ENCODE data around the gene CHTOP.

CHTOP gene

DNA sequence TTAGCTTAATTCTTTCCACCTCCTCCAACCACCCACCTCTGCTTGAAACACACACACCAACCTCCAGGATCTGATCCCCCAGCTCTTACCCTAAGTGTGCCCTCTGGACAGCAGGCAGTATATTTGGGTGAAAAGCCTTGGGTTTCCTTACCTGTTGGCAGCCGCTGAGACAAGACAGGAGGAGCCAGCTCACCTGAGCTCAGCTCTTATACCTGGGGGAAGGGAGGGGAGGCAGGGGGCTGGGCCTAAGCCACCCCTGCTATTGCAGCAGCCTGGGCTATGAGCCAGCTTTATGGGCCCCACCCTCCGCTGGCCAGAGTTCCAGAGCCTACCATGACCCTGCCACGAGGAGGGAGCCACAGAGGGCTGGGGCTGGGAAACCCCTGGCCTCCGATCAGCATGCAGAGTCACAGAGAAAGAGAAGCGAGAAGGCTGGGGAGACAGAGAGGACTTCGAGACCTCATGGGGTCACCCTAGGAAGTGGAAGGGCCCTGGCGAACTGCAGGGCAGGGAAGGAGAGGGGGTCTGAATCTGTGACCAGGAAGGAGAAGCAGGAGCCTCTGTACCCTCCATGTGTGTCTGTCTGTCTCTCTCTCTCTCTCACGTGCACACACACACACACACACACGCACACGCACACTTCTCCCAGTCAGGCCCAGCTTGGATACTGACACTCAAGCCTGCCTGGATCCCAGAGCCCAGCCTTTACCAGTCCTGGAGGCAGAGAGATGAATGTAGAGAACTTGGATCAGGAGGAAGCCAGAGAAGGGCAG is 17.5 kb upstream of the CHTOP start, which contains the start of gene S100A14:
Gene S100A14, minus strand, starts transcription at position 182 of the 773 bp plus-strand sequence. CDS start 467 bp downstream, outside the sequence.
- in situ Hi-C loops (cut with HindIII; ENCODE audit: low pct_unique_long_range_greater_than_20kb, low sequenced_read_pairs): no loop called here
- no peak for DNase-seq (ENCODE audit: low read depth in 1 of 2, low spot score in 1 of 2)
- no peak for TF ChIP-seq JUND (IDR thresholded peaks at IDR 0.05; ENCODE audit: low read depth)

DNA sequence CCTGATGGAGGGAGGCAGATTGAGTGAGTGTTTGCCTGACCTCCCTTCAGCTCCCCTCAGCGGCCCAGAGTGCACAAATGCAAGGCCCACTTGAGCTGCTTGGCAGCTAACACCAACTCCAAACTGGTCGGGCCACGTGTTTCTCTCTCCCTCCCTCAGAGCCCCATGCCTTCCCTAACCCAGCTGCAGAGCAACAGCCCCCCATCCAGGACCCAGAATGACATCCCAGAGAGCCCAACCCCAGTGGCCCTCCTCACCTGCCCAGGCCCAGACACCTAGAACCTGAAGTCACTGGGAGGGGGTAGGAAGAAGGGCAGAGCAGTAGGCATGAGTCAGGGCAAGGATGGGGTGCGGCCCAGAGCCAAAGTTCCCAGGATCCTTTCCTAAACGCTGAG is 17.0 kb upstream of the CHTOP start:
- DNase-seq (ENCODE audit: low read depth in 1 of 2, low spot score in 1 of 2): no peak
- in situ Hi-C loops (cut with HindIII; ENCODE audit: low pct_unique_long_range_greater_than_20kb, low sequenced_read_pairs): no loop called here
- no peak for TF ChIP-seq JUND (IDR thresholded peaks at IDR 0.05; ENCODE audit: low read depth)

- DNase-seq (ENCODE audit: low read depth in 1 of 2, low spot score in 1 of 2): no peak
- in situ Hi-C loops (cut with HindIII; ENCODE audit: low pct_unique_long_range_greater_than_20kb, low sequenced_read_pairs): no loop called here
- TF ChIP-seq JUND (IDR thresholded peaks at IDR 0.05; ENCODE audit: low read depth): no peak
Measured at GRCh38 chr1:153617663-153618062, 16.2 kb upstream of the CHTOP start.

DNA sequence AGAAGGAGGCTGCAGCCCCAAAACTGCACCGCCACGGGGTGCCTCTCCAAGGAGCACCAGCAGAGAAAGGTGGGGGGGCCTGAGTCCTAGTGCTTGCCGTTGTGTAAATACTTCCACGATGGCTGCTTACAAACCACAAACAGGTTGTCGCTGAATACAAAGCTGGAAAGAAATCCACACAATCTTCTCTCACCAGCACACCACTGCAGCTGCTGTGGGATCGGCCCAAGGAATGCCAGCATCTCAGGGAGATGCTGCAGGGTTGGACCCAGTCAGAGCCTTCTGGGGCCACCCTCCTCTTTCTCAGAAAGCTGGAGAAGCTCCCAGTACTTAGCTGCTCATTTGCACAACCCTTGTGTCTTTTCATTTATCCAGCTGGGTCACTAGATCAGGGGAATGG is 14.7 kb upstream of the CHTOP start:
- DNase-seq (ENCODE audit: low read depth in 1 of 2, low spot score in 1 of 2): no peak
- no peak for TF ChIP-seq JUND (IDR thresholded peaks at IDR 0.05; ENCODE audit: low read depth)
- in situ Hi-C loops (cut with HindIII; ENCODE audit: low pct_unique_long_range_greater_than_20kb, low sequenced_read_pairs): no loop called here

DNA sequence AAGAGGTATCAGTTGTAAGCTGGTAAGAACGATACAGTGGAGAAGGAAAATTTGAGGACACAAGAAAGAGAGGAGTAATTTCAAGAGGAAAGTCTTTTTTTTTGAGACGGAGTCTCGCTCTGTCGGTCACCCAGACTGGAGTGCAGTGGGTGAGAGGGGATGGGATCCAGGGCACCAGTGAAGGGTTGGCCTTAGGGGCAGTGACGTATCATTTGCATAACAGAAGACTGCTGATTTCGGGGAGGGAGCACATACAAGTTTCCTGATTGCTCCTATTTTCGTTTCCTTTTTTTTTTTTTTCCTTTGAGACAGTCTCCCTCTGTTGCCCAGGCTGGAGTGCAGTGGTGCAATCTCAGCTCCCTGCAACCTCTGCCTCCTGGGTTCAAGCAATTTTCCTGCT is 10.8 kb upstream of the CHTOP start:
- no peak for DNase-seq (ENCODE audit: low read depth in 1 of 2, low spot score in 1 of 2)
- no peak for TF ChIP-seq JUND (IDR thresholded peaks at IDR 0.05; ENCODE audit: low read depth)
- in situ Hi-C loops (cut with HindIII; ENCODE audit: low pct_unique_long_range_greater_than_20kb, low sequenced_read_pairs): no loop called here

GRCh38 chr1:153624965-153625611 is 8.8 kb upstream of the CHTOP start:
- no peak for TF ChIP-seq JUND (IDR thresholded peaks at IDR 0.05; ENCODE audit: low read depth)
- in situ Hi-C loops (cut with HindIII; ENCODE audit: low pct_unique_long_range_greater_than_20kb, low sequenced_read_pairs): no loop called here
- DNase-seq (ENCODE audit: low read depth in 1 of 2, low spot score in 1 of 2): no peak

DNA sequence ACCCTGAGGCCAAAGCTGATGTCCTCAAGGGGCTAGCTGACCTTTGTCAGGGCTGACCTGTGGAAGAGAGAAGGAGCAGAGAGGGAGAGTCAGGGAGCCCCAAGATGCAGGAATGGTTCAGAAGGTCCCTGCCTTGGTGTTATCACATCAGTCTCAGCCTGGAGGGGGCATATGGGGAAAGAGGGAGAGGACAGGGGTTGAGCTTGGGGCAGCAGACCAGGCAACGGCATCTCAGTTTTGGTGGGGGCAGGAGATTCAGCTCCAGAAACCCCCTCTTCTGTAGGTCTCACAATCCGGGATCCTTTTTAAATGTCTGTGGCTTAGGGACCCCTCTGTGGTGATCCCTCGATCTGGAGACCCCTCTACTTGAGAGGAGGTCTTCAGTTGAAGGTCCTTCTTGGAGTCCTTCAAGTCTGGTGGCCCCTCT is 7.4 kb upstream of the CHTOP start:
- DNase-seq (ENCODE audit: low read depth in 1 of 2, low spot score in 1 of 2): no peak
- in situ Hi-C loops (cut with HindIII; ENCODE audit: low pct_unique_long_range_greater_than_20kb, low sequenced_read_pairs): no loop called here
- no peak for TF ChIP-seq JUND (IDR thresholded peaks at IDR 0.05; ENCODE audit: low read depth)

DNA sequence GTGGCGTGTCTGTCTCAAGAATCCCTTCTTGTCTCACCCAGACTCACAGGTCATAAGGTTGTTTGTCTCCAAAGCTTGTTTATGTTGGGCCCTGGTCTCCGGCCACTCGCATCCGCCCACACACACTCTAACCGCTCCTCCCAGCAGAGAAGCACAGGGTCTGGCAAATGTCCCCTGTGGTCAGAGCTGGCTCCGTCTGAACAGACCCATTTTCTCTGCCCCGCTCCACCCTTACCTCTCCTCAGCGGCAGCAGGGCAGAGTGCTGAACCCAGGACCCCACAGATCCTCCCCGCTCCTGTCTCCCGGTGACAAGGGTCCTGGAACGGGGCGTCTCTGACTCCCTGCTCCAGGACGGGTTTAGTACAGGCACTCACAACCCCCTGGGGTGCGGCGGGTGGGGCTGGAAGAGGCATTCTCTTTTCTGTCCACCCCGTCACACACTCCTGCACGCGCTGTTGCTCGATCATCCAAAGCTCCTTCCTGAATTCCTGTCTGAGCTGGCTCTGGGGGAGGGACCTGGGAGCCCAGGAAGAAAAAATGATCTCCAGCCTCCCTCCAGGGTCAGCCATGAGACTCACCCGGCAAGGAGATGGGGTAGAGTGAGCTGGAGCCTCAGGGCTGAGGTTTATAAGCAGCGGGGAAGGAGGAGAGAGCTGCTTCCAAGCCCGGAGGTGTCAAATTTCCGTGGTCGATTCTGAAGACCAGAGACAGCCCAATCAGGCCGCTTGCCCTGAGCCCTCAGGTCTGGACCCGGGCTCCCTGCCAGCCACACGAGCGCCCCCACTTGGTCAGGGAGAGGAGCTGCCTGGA is 6.8 kb upstream of the CHTOP start, which contains the start of gene S100A13:
Gene S100A13, minus strand, starts transcription at position 602 of the 811 bp plus-strand sequence. CDS start 1,033 bp downstream, outside the sequence.
- TF ChIP-seq JUND (IDR thresholded peaks at IDR 0.05; ENCODE audit: low read depth): no peak
- in situ Hi-C loops (cut with HindIII; ENCODE audit: low pct_unique_long_range_greater_than_20kb, low sequenced_read_pairs): no loop called here

GRCh38 chr1:153627715-153628626 is 5.9 kb upstream of the CHTOP start, which contains the start of gene S100A1:
TSS of gene S100A1 (plus strand) at chr1:153628434. CDS start at chr1:153630522, 2,088 bp downstream.
- DNase-seq (ENCODE audit: low read depth in 1 of 2, low spot score in 1 of 2): peak in 1 of 2 experiments; percentile 85
- in situ Hi-C loops (cut with HindIII; ENCODE audit: low pct_unique_long_range_greater_than_20kb, low sequenced_read_pairs): no loop called here
- no peak for TF ChIP-seq JUND (IDR thresholded peaks at IDR 0.05; ENCODE audit: low read depth)

More for the DNA sequence above, 6.8 kb upstream of the CHTOP start, which contains the start of gene S100A13:
- DNase-seq (ENCODE audit: low read depth in 1 of 2, low spot score in 1 of 2): peak; percentile 70 to 96

DNA sequence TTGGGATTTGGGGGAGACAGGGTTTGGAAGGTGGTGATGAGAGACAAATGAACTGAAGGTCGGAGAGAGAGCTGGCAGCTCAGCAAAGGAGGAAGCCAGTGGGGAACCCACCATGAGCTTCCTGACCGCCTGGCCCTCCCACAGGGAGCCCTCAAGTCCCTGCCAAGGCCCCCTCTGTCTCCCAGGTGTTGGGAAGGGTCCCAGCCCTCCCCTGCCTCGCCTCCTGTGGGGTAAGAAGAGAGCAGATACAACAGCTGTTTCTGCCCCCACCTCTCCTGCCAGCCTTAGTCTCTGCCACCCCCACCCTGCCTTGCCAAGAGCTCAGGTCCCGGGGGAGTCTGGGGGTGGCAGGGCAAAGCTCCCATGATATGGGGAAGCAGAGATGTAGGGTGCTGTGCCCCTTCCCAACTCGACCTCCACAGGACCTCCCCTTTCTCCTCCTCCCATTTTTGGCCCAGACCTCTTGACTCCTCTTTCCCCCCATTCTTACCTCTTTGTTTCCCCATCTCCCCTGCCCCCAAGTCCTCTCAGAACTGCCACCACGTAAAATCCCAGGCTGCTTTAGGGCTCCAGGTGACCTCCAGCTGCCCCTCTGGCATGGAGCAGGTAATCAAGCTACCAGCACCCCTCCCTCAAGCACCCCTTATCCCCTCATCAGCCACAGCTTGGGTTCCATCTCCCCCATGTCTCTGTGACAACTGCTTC is 5.1 kb upstream of the CHTOP start:
- DNase-seq (ENCODE audit: low read depth in 1 of 2, low spot score in 1 of 2): no peak
- no peak for TF ChIP-seq JUND (IDR thresholded peaks at IDR 0.05; ENCODE audit: low read depth)
- in situ Hi-C loops (cut with HindIII; ENCODE audit: low pct_unique_long_range_greater_than_20kb, low sequenced_read_pairs): no loop called here

DNA sequence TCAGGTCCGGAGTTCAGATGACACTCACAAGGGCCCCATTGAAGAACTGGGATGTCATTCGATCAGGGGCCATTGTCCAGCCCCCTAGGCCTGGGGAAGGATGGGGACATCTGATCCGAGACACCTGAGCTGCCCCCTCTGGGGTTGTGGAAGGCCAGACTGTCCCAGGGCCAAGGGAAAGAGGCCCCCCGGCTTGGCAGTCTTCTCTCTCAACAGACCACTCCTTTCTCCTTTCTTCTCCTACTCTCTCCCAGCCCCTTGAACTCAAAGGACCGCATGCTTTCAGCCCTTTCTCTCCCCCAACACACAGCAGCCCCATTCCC is 4.6 kb upstream of the CHTOP start:
- no peak for DNase-seq (ENCODE audit: low read depth in 1 of 2, low spot score in 1 of 2)

More for the DNA sequence above, 4.6 kb upstream of the CHTOP start:
- in situ Hi-C loops (cut with HindIII; ENCODE audit: low pct_unique_long_range_greater_than_20kb, low sequenced_read_pairs): no loop called here
- no peak for TF ChIP-seq JUND (IDR thresholded peaks at IDR 0.05; ENCODE audit: low read depth)

All from T47D (cell line).